Immature natural killer cell (primary cell): ENCODE data around the gene OR2A14. TPM values are rescaled to one million over a fixed set of nuclear protein-coding genes. Genes with fewer than 3 reads are reported as not detected.

Experiments used
- DNase-seq, 3 donors: peaks; one replicate each; pipeline ENCODE4 v3.0.0; 2022; ENCODE audit warnings: mixed read lengths in 1 of 3
- H3K27ac Mint-ChIP-seq, 6 donors: one replicate each; pipeline ENCODE4 v1.8.0; 2020; ENCODE audit warnings: mixed read lengths in 6 of 6, mild to moderate bottlenecking in 5 of 6, inconsistent platforms in 4 of 6, moderate library complexity in 3 of 6
- H3K27me3 Mint-ChIP-seq, 3 donors: one replicate each; pipeline ENCODE4 v1.8.0; 2020 to 2021; ENCODE audit warnings: low read depth in 3 of 3, mild to moderate bottlenecking in 3 of 3, mixed read lengths in 3 of 3, moderate library complexity in 3 of 3, inconsistent platforms in 1 of 3
- H3K36me3 Mint-ChIP-seq, 3 donors: one replicate each; pipeline ENCODE4 v1.8.0; 2020; ENCODE audit warnings: mixed read lengths in 3 of 3, inconsistent platforms in 2 of 3, mild to moderate bottlenecking in 2 of 3
- H3K4me1 Mint-ChIP-seq, 2 donors: one replicate each; pipeline ENCODE4 v1.8.0; 2020; ENCODE audit warnings: inconsistent platforms in 2 of 2, mild to moderate bottlenecking in 2 of 2, mixed read lengths in 2 of 2, moderate library complexity in 1 of 2
- H3K4me3 Mint-ChIP-seq, 5 donors: one replicate each; pipeline ENCODE4 v1.8.0; 2020; ENCODE audit warnings: mild to moderate bottlenecking in 5 of 5, mixed read lengths in 5 of 5, inconsistent platforms in 3 of 5, moderate library complexity in 3 of 5
- H3K9me3 Mint-ChIP-seq, 6 donors: one replicate each; pipeline ENCODE4 v1.8.0; 2020; ENCODE audit warnings: mild to moderate bottlenecking in 6 of 6, mixed read lengths in 6 of 6, inconsistent platforms in 4 of 6, moderate library complexity in 3 of 6
- polyA plus RNA-seq, 3 donors: library from polyadenylated mRNA; unstranded; fragments of 300-500 nt; fragmentation: Illumina TruSeq; gene quantifications; one replicate each; pipeline ENCODE4 v1.2.3, GENCODE V29; 2021

Gene OR2A14
- not detected for polyA plus RNA-seq

- Mint-ChIP-seq H3K36me3 (no peaks in the 10 kb centered on the region), H3K27me3 (peaks cover 0 to 7% (median 0%) of the 10 kb centered on the region in 3 donors), H3K4me3 (no peak within 1 kb of the TSS), H3K9me3 (no peaks in the 10 kb centered on the region), H3K27ac (no peak within 1 kb of the TSS), H3K4me1 (no peaks in the 10 kb centered on the region)
- no peak for DNase-seq
These were observed at the start of gene OR2A14 for GRCh38 chr7:144122876-144123275. OR2A14 (plus strand) TSS chr7:144123176; CDS start chr7:144129113, 5,937 bp downstream.

GRCh38 chr7:144074374-144074773 is 48.6 kb upstream of the OR2A14 start:
- Mint-ChIP-seq H3K27ac (no peak overlapping the region), H3K36me3 (no peaks in the 10 kb centered on the region), H3K9me3 (peaks cover 0 to 4% (median 0%) of the 10 kb centered on the region in 6 donors), H3K27me3 (peaks cover 0 to 4% (median 2%) of the 10 kb centered on the region in 3 donors), H3K4me1 (no peaks in the 10 kb centered on the region), H3K4me3 (no peak overlapping the region)
- DNase-seq = no peak

- Mint-ChIP-seq H3K36me3 (no peaks in the 10 kb centered on the region), H3K27ac (no peak within 1 kb of the TSS), H3K4me1 (no peaks in the 10 kb centered on the region), H3K9me3 (peaks cover 0 to 8% (median 0%) of the 10 kb centered on the region in 6 donors), H3K27me3 (peaks cover 0 to 2% (median 0%) of the 10 kb centered on the region in 3 donors), H3K4me3 (no peak within 1 kb of the TSS)
- no peak for DNase-seq
These were observed 37.0 kb upstream of the OR2A14 start, which contains the start of gene OR2A12 for GRCh38 chr7:144085978-144086377. OR2A12 (plus strand) TSS chr7:144086278; CDS start chr7:144095108, 8,830 bp downstream.

GRCh38 chr7:144086730-144087129 is 36.2 kb upstream of the OR2A14 start:
- H3K27me3 Mint-ChIP-seq = peaks cover 0 to 2% (median 0%) of the 10 kb centered on the region in 3 donors
- no peak overlapping the region for H3K27ac Mint-ChIP-seq
- no peaks in the 10 kb centered on the region for H3K36me3 Mint-ChIP-seq

GRCh38 chr7:144087230-144087629 is 35.7 kb upstream of the OR2A14 start:
- Mint-ChIP-seq H3K27me3 (peaks cover 0 to 2% (median 0%) of the 10 kb centered on the region in 3 donors), H3K9me3 (peaks cover 0 to 10% (median 5%) of the 10 kb centered on the region in 6 donors), H3K36me3 (no peaks in the 10 kb centered on the region), H3K4me1 (no peaks in the 10 kb centered on the region), H3K27ac (no peak overlapping the region), H3K4me3 (no peak overlapping the region)
- DNase-seq = no peak

More at GRCh38 chr7:144086730-144087129, 36.2 kb upstream of the OR2A14 start:
- Mint-ChIP-seq H3K4me3 (no peak overlapping the region), H3K4me1 (no peaks in the 10 kb centered on the region), H3K9me3 (peaks cover 0 to 9% (median 4%) of the 10 kb centered on the region in 6 donors)
- no peak for DNase-seq

- Mint-ChIP-seq H3K27me3 (peaks cover 0 to 2% (median 0%) of the 10 kb centered on the region in 3 donors), H3K36me3 (no peaks in the 10 kb centered on the region), H3K9me3 (peaks cover 0 to 9% (median 5%) of the 10 kb centered on the region in 6 donors), H3K4me3 (no peak overlapping the region), H3K4me1 (no peaks in the 10 kb centered on the region), H3K27ac (no peak overlapping the region)
- no peak for DNase-seq
These were observed 32.3 kb upstream of the OR2A14 start for GRCh38 chr7:144090667-144091066.

- H3K4me3 Mint-ChIP-seq = no peak overlapping the region
- no peak for DNase-seq
- H3K27ac Mint-ChIP-seq = no peak overlapping the region
- peaks cover 0 to 2% (median 0%) of the 10 kb centered on the region in 6 donors for H3K9me3 Mint-ChIP-seq
- H3K4me1 Mint-ChIP-seq = no peaks in the 10 kb centered on the region
- H3K36me3 Mint-ChIP-seq = no peaks in the 10 kb centered on the region
- H3K27me3 Mint-ChIP-seq = peaks cover 0 to 2% (median 1%) of the 10 kb centered on the region in 3 donors
These were observed 24.2 kb upstream of the OR2A14 start for GRCh38 chr7:144098776-144099175.

- H3K4me3 Mint-ChIP-seq = no peak overlapping the region
- peaks cover 0 to 3% (median 0%) of the 10 kb centered on the region in 6 donors for H3K9me3 Mint-ChIP-seq
- H3K27me3 Mint-ChIP-seq = peaks cover 0 to 2% (median 1%) of the 10 kb centered on the region in 3 donors
- no peaks in the 10 kb centered on the region for H3K36me3 Mint-ChIP-seq
- no peaks in the 10 kb centered on the region for H3K4me1 Mint-ChIP-seq
- H3K27ac Mint-ChIP-seq = no peak overlapping the region
- no peak for DNase-seq
These were observed 22.4 kb upstream of the OR2A14 start for GRCh38 chr7:144100607-144101006.

- Mint-ChIP-seq H3K9me3 (peaks cover 0 to 3% (median 0%) of the 10 kb centered on the region in 6 donors), H3K27me3 (peaks cover 0 to 2% (median 1%) of the 10 kb centered on the region in 3 donors), H3K4me3 (no peak overlapping the region), H3K36me3 (no peaks in the 10 kb centered on the region), H3K4me1 (no peaks in the 10 kb centered on the region), H3K27ac (no peak overlapping the region)
- no peak for DNase-seq
These were observed 20.9 kb upstream of the OR2A14 start for GRCh38 chr7:144102041-144102440.

GRCh38 chr7:144105211-144105610 is 17.8 kb upstream of the OR2A14 start:
- no peak overlapping the region for H3K27ac Mint-ChIP-seq
- H3K27me3 Mint-ChIP-seq = peaks cover 0 to 3% (median 3%) of the 10 kb centered on the region in 3 donors
- no peaks in the 10 kb centered on the region for H3K4me1 Mint-ChIP-seq
- H3K36me3 Mint-ChIP-seq = no peaks in the 10 kb centered on the region
- no peak overlapping the region for H3K4me3 Mint-ChIP-seq
- H3K9me3 Mint-ChIP-seq = peaks cover 0 to 3% (median 0%) of the 10 kb centered on the region in 6 donors
- DNase-seq = no peak

- no peak for DNase-seq
- Mint-ChIP-seq H3K4me1 (no peaks in the 10 kb centered on the region), H3K36me3 (no peaks in the 10 kb centered on the region), H3K9me3 (peaks cover 0 to 2% (median 0%) of the 10 kb centered on the region in 6 donors), H3K4me3 (no peak within 1 kb of the TSS), H3K27ac (no peak within 1 kb of the TSS), H3K27me3 (peaks cover 3 to 4% (median 3%) of the 10 kb centered on the region in 3 donors)
These were observed 13.7 kb upstream of the OR2A14 start, which contains the start of gene OR2A2 for GRCh38 chr7:144109283-144109682. OR2A2 (plus strand) TSS chr7:144109583; CDS start chr7:144109583, 0 bp downstream.

GRCh38 chr7:144110272-144110671 is 12.7 kb upstream of the OR2A14 start:
- Mint-ChIP-seq H3K36me3 (no peaks in the 10 kb centered on the region), H3K27ac (no peak overlapping the region)

GRCh38 chr7:144113651-144114050 is 9.3 kb upstream of the OR2A14 start:
- Mint-ChIP-seq H3K27me3 (peaks cover 0 to 4% (median 3%) of the 10 kb centered on the region in 3 donors), H3K36me3 (no peaks in the 10 kb centered on the region), H3K27ac (no peak overlapping the region)

More at GRCh38 chr7:144110272-144110671, 12.7 kb upstream of the OR2A14 start:
- Mint-ChIP-seq H3K9me3 (no peaks in the 10 kb centered on the region), H3K4me3 (no peak overlapping the region), H3K4me1 (no peaks in the 10 kb centered on the region), H3K27me3 (peaks cover 3 to 4% (median 3%) of the 10 kb centered on the region in 3 donors)
- no peak for DNase-seq

GRCh38 chr7:144118341-144118740 is 4.6 kb upstream of the OR2A14 start:
- Mint-ChIP-seq H3K27ac (no peak overlapping the region), H3K27me3 (peaks cover 0 to 1% (median 0%) of the 10 kb centered on the region in 3 donors), H3K36me3 (no peaks in the 10 kb centered on the region), H3K9me3 (no peaks in the 10 kb centered on the region), H3K4me3 (no peak overlapping the region), H3K4me1 (no peaks in the 10 kb centered on the region)
- no peak for DNase-seq

More at GRCh38 chr7:144113651-144114050, 9.3 kb upstream of the OR2A14 start:
- DNase-seq = no peak
- Mint-ChIP-seq H3K4me3 (no peak overlapping the region), H3K9me3 (no peaks in the 10 kb centered on the region), H3K4me1 (no peaks in the 10 kb centered on the region)
